ENCODE results near the gene TTLL5.
"Not testable (repeated sequence)": the region's sequence is repeated elsewhere in the genome, so short reads cannot be mapped to it uniquely, and the experiment has no call there.

Gene TTLL5

GRCh38 chr14:75822522-75823141, 161.6 kb downstream of the TTLL5 start:
- H3K27ac ChIP-seq = peak overlapping the region; percentile 72
- peak; percentile 22 for DNase-seq (ENCODE audit: low read depth, low spot score)

GRCh38 chr14:75823334-75823733, 162.3 kb downstream of the TTLL5 start:
- no peak for DNase-seq (ENCODE audit: low read depth, low spot score)
- H3K27ac ChIP-seq = peak overlapping the region; percentile 72

GRCh38 chr14:75824318-75824717, 163.3 kb downstream of the TTLL5 start:
- no peak for DNase-seq (ENCODE audit: low read depth, low spot score)
- no peak overlapping the region for H3K27ac ChIP-seq

- no peak for DNase-seq (ENCODE audit: low read depth, low spot score)
- H3K27ac ChIP-seq = no peak overlapping the region
These were observed 164.1 kb downstream of the TTLL5 start for GRCh38 chr14:75825147-75825592.

- peak; percentile 44 for DNase-seq (ENCODE audit: low read depth, low spot score)
These were observed 165.6 kb downstream of the TTLL5 start for GRCh38 chr14:75826599-75826998.

GRCh38 chr14:75827331-75827730, 166.3 kb downstream of the TTLL5 start:
- peak overlapping the region; percentile 69 for H3K27ac ChIP-seq
- no peak for DNase-seq (ENCODE audit: low read depth, low spot score)

More at GRCh38 chr14:75826599-75826998, 165.6 kb downstream of the TTLL5 start:
- peak overlapping the region; percentile 69 for H3K27ac ChIP-seq

- H3K27ac ChIP-seq = no peak overlapping the region
- DNase-seq (ENCODE audit: low read depth, low spot score) = no peak
These were observed 168.3 kb downstream of the TTLL5 start for GRCh38 chr14:75829316-75829715.

GRCh38 chr14:75831455-75831854, 170.4 kb downstream of the TTLL5 start:
- peak overlapping the region; percentile 97 for H3K27ac ChIP-seq
- peak; percentile 60 for DNase-seq (ENCODE audit: low read depth, low spot score)

- H3K27ac ChIP-seq = peak overlapping the region; percentile 97
- peak; percentile 87 for DNase-seq (ENCODE audit: low read depth, low spot score)
These were observed 170.9 kb downstream of the TTLL5 start for GRCh38 chr14:75831952-75832351.

- DNase-seq (ENCODE audit: low read depth, low spot score) = peak; percentile 12
- peak overlapping the region; percentile 97 for H3K27ac ChIP-seq
These were observed 171.7 kb downstream of the TTLL5 start for GRCh38 chr14:75832621-75833297.

GRCh38 chr14:75833326-75834020, 172.4 kb downstream of the TTLL5 start:
- H3K27ac ChIP-seq = peak overlapping the region; percentile 97
- no peak for DNase-seq (ENCODE audit: low read depth, low spot score)

- DNase-seq (ENCODE audit: low read depth, low spot score) = no peak
- H3K27ac ChIP-seq = no peak overlapping the region
These were observed 174.2 kb downstream of the TTLL5 start for GRCh38 chr14:75835156-75835725.

- no peak overlapping the region for H3K27ac ChIP-seq
- no peak for DNase-seq (ENCODE audit: low read depth, low spot score)
These were observed 174.7 kb downstream of the TTLL5 start for GRCh38 chr14:75835737-75836136.

- DNase-seq (ENCODE audit: low read depth, low spot score) = no peak
- no peak overlapping the region for H3K27ac ChIP-seq
These were observed 176.2 kb downstream of the TTLL5 start for GRCh38 chr14:75837151-75837787.

- DNase-seq (ENCODE audit: low read depth, low spot score) = no peak
- H3K27ac ChIP-seq = no peak overlapping the region
These were observed 179.9 kb downstream of the TTLL5 start for GRCh38 chr14:75840911-75841310.

- no peak for DNase-seq (ENCODE audit: low read depth, low spot score)
- H3K27ac ChIP-seq = no peak overlapping the region
These were observed 181.5 kb downstream of the TTLL5 start for GRCh38 chr14:75842551-75842950.

- DNase-seq (ENCODE audit: low read depth, low spot score) = no peak
- no peak overlapping the region for H3K27ac ChIP-seq
These were observed 183.4 kb downstream of the TTLL5 start for GRCh38 chr14:75844486-75844885.

GRCh38 chr14:75845136-75845804, 184.2 kb downstream of the TTLL5 start:
- no peak overlapping the region for H3K27ac ChIP-seq
- DNase-seq (ENCODE audit: low read depth, low spot score) = no peak

GRCh38 chr14:75846694-75847093, 185.6 kb downstream of the TTLL5 start:
- DNase-seq (ENCODE audit: low read depth, low spot score); H3K27ac ChIP-seq: not testable (repeated sequence)

- no peak for DNase-seq (ENCODE audit: low read depth, low spot score)
- no peak overlapping the region for H3K27ac ChIP-seq
These were observed 186.5 kb downstream of the TTLL5 start for GRCh38 chr14:75847584-75847983.
